Panc1 (cell line): ENCODE data around the gene NTSR2. TPM values are rescaled to one million over a fixed set of nuclear protein-coding genes. Genes with fewer than 3 reads are reported as not detected.

ENCODE experiments used
- ATAC-seq: fragments of 200-7000 bp; cut with Tn5 transposase; 2 replicates; pipeline ENCODE4 v1.9.1; 2020; ENCODE audit warnings: mild to moderate bottlenecking, moderate library complexity
- BruUV-seq: library from RNA; stranded (reverse); fragments of 400-500 nt; replicated peaks from 2 replicates; lab custom pipeline; 2021; lab: Mats Ljungman, UMichigan
- CTCF ChIA-PET: fragments of 300-600 bp; sonication (Branson Sonifier 250); formaldehyde crosslinking; loops from one replicate; lab custom pipeline; 2022; ENCODE audit warnings: antibody characterized with exemption; lab: Charles Lee
- POLR2A ChIA-PET: fragments of 300-600 bp; sonication (Branson Sonifier 250); formaldehyde crosslinking; loops from one replicate; lab custom pipeline; 2022; ENCODE audit warnings: antibody characterized with exemption; lab: Charles Lee
- DNase-seq: peaks from one replicate; pipeline ENCODE4 v3.0.0-alpha.2; 2010; ENCODE audit warnings: low read depth, low spot score
- H3K27ac ChIP-seq: 2 replicates; pipeline ENCODE4 v1.5.1; 2011; ENCODE audit warnings: mild to moderate bottlenecking, low read length, inconsistent platforms
- H3K27me3 ChIP-seq: fragments of 200-500 bp; sonication (Bioruptor generic); 2 replicates; pipeline ENCODE4 v1.6.0; 2014; ENCODE audit warnings: low read length, inconsistent platforms; ENCODE audit not compliant: control insufficient read depth, insufficient read depth
- H3K36me3 ChIP-seq: fragments of 200-500 bp; sonication (Bioruptor generic); 2 replicates; pipeline ENCODE4 v1.5.1; 2014; ENCODE audit warnings: inconsistent platforms, mild to moderate bottlenecking, low read length, moderate library complexity; ENCODE audit not compliant: control insufficient read depth, insufficient read depth
- H3K4me1 ChIP-seq: 2 replicates; pipeline ENCODE4 v1.5.1; 2011; ENCODE audit warnings: inconsistent platforms, mild to moderate bottlenecking, low read length, moderate library complexity; ENCODE audit not compliant: control insufficient read depth, insufficient read depth
- H3K4me3 ChIP-seq, 2 experiments: 2 replicates each; pipeline ENCODE4 v1.5.1; 2011 to 2012; ENCODE audit warnings: low read depth in 2 of 2, low read length in 2 of 2, mild to moderate bottlenecking in 2 of 2, inconsistent platforms in 1 of 2, moderate library complexity in 1 of 2
- H3K9me3 ChIP-seq: fragments of 200-500 bp; sonication (Bioruptor generic); 2 replicates; pipeline ENCODE4 v1.5.1; 2014; ENCODE audit warnings: low read depth, mild to moderate bottlenecking, inconsistent platforms, low read length, moderate library complexity; ENCODE audit not compliant: control insufficient read depth, insufficient read depth
- POLR2AphosphoS5 ChIP-seq: IDR thresholded peaks from 2 replicates; pipeline ENCODE4 v1.6.1; 2012; ENCODE audit warnings: mild to moderate bottlenecking, low read depth, low read length, moderate library complexity
- SIN3A ChIP-seq: IDR thresholded peaks from 2 replicates; pipeline ENCODE4 v1.6.1; 2012; ENCODE audit warnings: low read depth, mild to moderate bottlenecking, low read length, moderate library complexity, borderline replicate concordance; ENCODE audit not compliant: insufficient read depth
- TCF7L2 ChIP-seq: IDR thresholded peaks from 2 replicates; pipeline ENCODE4 v1.6.1; 2011; ENCODE audit warnings: mild to moderate bottlenecking, low read depth, low read length, inconsistent platforms
- in situ Hi-C: cut with HindIII; loops from 2 replicates; pipeline ENCODE4 v1.10.0; 2016; ENCODE audit warnings: low sequenced_read_pairs, low pct_unique_long_range_greater_than_20kb
- intact Hi-C: fragments of 100-400 bp; cut with micrococcal nuclease; formaldehyde crosslinking; loops from one replicate; pipeline ENCODE4 v1.10.0; 2022; ENCODE audit not compliant: unreplicated experiment
- total RNA-seq: library from RNA; stranded (reverse); gene quantifications from one replicate; pipeline ENCODE4 v1.2.1, GENCODE V29; 2021; ENCODE audit not compliant: unreplicated experiment
- TF ChIP-seq, protein P1 (sequence below): fragments of 450-650 bp; IDR thresholded peaks from 2 replicates; pipeline ENCODE4 v1.5.1; 2017; ENCODE audit warnings: mild to moderate bottlenecking
- TF ChIP-seq, protein P2 (sequence below), 2 experiments: IDR thresholded peaks; 2 replicates each; pipeline ENCODE4 v1.6.1; 2011 to 2012; ENCODE audit warnings: low read depth in 2 of 2, control low read depth in 1 of 2, low read length in 1 of 2, mild to moderate bottlenecking in 1 of 2, moderate library complexity in 1 of 2; ENCODE audit not compliant: insufficient read depth in 1 of 2

The NTSR2 gene
- total RNA-seq, 1 experiment from 2014 or later, result 0.15 TPM

DNA sequence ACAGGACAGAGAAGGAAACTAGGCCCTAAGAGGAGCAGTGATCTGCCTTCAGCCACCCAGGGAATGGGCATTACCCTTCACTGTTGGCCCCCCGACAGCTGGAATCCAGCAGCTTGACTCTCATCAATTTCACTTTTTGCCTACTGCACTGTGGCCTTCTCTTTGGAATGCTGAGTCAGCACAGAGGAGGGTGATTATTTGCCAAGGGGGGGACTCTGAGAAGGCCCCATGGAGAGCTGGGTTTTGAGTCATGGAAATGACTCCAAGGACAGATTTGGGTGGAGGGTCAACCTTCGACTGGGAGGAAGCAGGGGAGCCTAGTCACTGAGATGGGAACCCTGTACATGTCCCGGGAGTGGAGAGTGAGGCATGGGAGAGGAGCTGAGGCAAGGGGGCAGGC, 38.1 kb upstream of the NTSR2 start:
- ATAC-seq (no peak), DNase-seq (no peak)
- intact Hi-C loops (no loop called here), in situ Hi-C loops (no loop called here)
- Histone ChIP-seq H3K27ac (no peak overlapping the region), H3K4me1 (no peaks in the 10 kb centered on the region; the same call in 1 of the 2 replicates), H3K27me3 (no peaks in the 10 kb centered on the region), H3K36me3 (no peaks in the 10 kb centered on the region), H3K9me3 (no peaks in the 10 kb centered on the region; the same call in 1 of the 2 replicates), H3K4me3 (no peak overlapping the region)
- CTCF ChIA-PET, result no interaction called here
- TF ChIP-seq, protein P1, sequence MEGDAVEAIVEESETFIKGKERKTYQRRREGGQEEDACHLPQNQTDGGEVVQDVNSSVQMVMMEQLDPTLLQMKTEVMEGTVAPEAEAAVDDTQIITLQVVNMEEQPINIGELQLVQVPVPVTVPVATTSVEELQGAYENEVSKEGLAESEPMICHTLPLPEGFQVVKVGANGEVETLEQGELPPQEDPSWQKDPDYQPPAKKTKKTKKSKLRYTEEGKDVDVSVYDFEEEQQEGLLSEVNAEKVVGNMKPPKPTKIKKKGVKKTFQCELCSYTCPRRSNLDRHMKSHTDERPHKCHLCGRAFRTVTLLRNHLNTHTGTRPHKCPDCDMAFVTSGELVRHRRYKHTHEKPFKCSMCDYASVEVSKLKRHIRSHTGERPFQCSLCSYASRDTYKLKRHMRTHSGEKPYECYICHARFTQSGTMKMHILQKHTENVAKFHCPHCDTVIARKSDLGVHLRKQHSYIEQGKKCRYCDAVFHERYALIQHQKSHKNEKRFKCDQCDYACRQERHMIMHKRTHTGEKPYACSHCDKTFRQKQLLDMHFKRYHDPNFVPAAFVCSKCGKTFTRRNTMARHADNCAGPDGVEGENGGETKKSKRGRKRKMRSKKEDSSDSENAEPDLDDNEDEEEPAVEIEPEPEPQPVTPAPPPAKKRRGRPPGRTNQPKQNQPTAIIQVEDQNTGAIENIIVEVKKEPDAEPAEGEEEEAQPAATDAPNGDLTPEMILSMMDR, result no peak
- TF ChIP-seq POLR2AphosphoS5 (no peak), TCF7L2 (no peak), SIN3A (no peak)
- TF ChIP-seq, protein P2, sequence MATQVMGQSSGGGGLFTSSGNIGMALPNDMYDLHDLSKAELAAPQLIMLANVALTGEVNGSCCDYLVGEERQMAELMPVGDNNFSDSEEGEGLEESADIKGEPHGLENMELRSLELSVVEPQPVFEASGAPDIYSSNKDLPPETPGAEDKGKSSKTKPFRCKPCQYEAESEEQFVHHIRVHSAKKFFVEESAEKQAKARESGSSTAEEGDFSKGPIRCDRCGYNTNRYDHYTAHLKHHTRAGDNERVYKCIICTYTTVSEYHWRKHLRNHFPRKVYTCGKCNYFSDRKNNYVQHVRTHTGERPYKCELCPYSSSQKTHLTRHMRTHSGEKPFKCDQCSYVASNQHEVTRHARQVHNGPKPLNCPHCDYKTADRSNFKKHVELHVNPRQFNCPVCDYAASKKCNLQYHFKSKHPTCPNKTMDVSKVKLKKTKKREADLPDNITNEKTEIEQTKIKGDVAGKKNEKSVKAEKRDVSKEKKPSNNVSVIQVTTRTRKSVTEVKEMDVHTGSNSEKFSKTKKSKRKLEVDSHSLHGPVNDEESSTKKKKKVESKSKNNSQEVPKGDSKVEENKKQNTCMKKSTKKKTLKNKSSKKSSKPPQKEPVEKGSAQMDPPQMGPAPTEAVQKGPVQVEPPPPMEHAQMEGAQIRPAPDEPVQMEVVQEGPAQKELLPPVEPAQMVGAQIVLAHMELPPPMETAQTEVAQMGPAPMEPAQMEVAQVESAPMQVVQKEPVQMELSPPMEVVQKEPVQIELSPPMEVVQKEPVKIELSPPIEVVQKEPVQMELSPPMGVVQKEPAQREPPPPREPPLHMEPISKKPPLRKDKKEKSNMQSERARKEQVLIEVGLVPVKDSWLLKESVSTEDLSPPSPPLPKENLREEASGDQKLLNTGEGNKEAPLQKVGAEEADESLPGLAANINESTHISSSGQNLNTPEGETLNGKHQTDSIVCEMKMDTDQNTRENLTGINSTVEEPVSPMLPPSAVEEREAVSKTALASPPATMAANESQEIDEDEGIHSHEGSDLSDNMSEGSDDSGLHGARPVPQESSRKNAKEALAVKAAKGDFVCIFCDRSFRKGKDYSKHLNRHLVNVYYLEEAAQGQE (IDR thresholded peaks at IDR 0.05; ENCODE audit: insufficient read depth in 1 of 2, low read depth in 2 of 2, low read length in 1 of 2), result no peak
- POLR2A ChIA-PET, result no interaction called here
- no TSS peak for BruUV-seq

DNA sequence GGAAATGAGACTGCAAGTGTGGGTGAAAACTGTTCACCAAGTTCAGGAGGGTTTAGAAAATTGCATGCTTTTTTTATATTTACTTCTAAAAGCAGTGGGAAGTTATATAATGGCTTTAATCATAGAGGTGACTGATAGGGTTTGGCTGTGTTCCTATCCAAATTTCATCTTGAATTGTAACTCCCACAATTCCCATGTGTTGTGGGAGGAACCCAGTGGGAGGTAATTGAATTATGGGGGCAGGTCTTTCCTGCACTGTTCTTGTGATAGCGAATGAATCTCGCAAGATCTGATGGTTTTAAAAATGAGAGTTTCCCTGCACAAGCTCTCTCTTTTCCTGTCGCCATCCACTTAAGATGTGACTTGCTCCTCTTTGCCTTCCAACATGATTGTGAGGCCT, 35.7 kb upstream of the NTSR2 start:
- Histone ChIP-seq H3K9me3 (no peaks in the 10 kb centered on the region; the same call in 1 of the 2 replicates), H3K4me1 (no peaks in the 10 kb centered on the region; the same call in 1 of the 2 replicates), H3K27ac (no peak overlapping the region), H3K4me3 (no peak overlapping the region), H3K27me3 (no peaks in the 10 kb centered on the region), H3K36me3 (no peaks in the 10 kb centered on the region)
- ChIA-PET CTCF (interaction anchor here (0.6 kb wide), 1 partner anchor 13 kb away, joined by 5 read pairs; no protein-coding TSS in a partner anchor), POLR2A (no interaction called here)
- no peak for DNase-seq
- in situ Hi-C loops (no loop called here), intact Hi-C loops (no loop called here)
- no peak for ATAC-seq
- BruUV-seq, result no TSS peak
- TF ChIP-seq SIN3A, result no peak
- TF ChIP-seq, protein P1, result no peak
